ENCODE data around the gene CA5A. TPM values are rescaled to one million over a fixed set of nuclear protein-coding genes. Genes with fewer than 3 reads are reported as not detected.

Gene CA5A
- total and polyA plus RNA-seq, 9 of the 15 experiments (the other 6 are each of a cell fraction or from before 2014, with no cell fraction given): not detected

DNA sequence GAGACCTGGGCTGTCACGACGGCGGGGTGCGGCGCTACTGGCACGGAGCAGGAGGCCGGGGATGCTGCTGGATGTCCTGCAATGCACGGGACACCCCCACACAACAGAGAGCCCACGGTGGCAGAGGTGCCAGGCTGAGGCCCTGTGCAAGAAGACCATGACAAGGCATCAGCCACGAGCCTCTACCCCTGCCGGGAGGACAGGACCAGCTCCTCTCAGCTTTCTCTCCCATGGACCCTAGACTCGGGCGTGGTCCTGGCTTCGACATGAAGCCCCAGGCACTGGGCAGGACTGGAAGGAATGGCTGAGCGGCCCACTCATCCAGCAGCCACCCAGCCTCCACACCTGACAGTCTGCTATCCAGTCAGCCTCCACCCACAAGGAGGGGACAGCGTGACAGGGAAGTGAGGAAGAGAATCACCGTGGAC, 92.6 kb downstream of the CA5A start:
- no peak overlapping the region for H3K4me2 ChIP-seq (ENCODE audit: insufficient read depth, low read length)
- intact Hi-C loops (cut with micrococcal nuclease): no loop called here
- ATAC-seq: no peak

More for the DNA sequence above, 92.6 kb downstream of the CA5A start:
- Histone ChIP-seq H3K36me3 (ENCODE audit: control insufficient read depth, insufficient read depth, low read length) (peaks cover 96% of the 10 kb centered on the region; the same call in 2 of the 3 replicates), H3K9me1 (ENCODE audit: control insufficient read depth, insufficient read depth, low read length) (peaks cover 8% of the 10 kb centered on the region), H3K4me3 (no peak overlapping the region), H3K9me3 (replicated peaks; ENCODE audit: control insufficient read depth, insufficient read depth, low read depth, low read length) (no peaks in the 10 kb centered on the region), H3K27ac (ENCODE audit: extremely low read depth, low read depth, low read length) (no peak overlapping the region), H3K4me1 (replicated peaks in 1 of 2; ENCODE audit: control insufficient read depth in 2 of 2, insufficient read depth in 2 of 2, low read length in 2 of 2) (peaks cover 0 to 64% of the 10 kb centered on the region in 2 experiments; a peak in 2 of 5 replicates), H4K20me1 (replicated peaks; ENCODE audit: control insufficient read depth, insufficient read depth, low read length) (peaks cover 72% of the 10 kb centered on the region), H3K79me2 (ENCODE audit: control insufficient read depth, insufficient read depth, low read length) (peaks cover 62% of the 10 kb centered on the region), H3K9ac (ENCODE audit: insufficient read depth in 1 of 2, low read depth in 2 of 2, low read length in 2 of 2) (peak overlapping the region in 1 of 2 experiments; percentile 64; a peak in 2 of 4 replicates), H3K27me3 (ENCODE audit: control insufficient read depth in 2 of 2, insufficient read depth in 2 of 2, low read length in 2 of 2) (no peaks in the 10 kb centered on the region), H2AFZ (ENCODE audit: low read depth, low read length) (no peak overlapping the region)
- peak; percentile 39 for TF ChIP-seq RBFOX2 (IDR thresholded peaks at IDR 0.05; ENCODE audit: low read depth, low read length)
- no peak for TF ChIP-seq ZBTB1 (CRISPR knock-in tag; IDR thresholded peaks at IDR 0.05; ENCODE audit: borderline replicate concordance, low read depth)
- TF ChIP-seq RBM22 (IDR thresholded peaks at IDR 0.05; ENCODE audit: low read depth, low read length, poor library complexity, severe bottlenecking): peak; percentile 8
- TF ChIP-seq HINFP (tag; conservative IDR thresholded peaks at IDR 0.05; ENCODE audit: low read depth): no peak
- TF ChIP-seq POLR2G (IDR thresholded peaks at IDR 0.05; ENCODE audit: low read depth, low read length): peak; percentile 42; the same call in 1 of the 2 replicates
- TF ChIP-seq RNF219 (CRISPR knock-in tag; IDR thresholded peaks at IDR 0.05): no peak
- no peak for TF ChIP-seq PYGO2 (tag; IDR thresholded peaks at IDR 0.05)
- no peak for TF ChIP-seq TAF9B (IDR thresholded peaks at IDR 0.05; ENCODE audit: partially characterized antibody)
- CTCF ChIA-PET (ENCODE audit: low intra/inter-chr PET ratio): no interaction called here
- no TSS peak for BruUV-seq (replicated peaks)
- in situ Hi-C loops (cut with MboI): no loop called here
- FAIRE-seq: no peak
- POLR2A ChIA-PET: interaction anchor here (0.6 kb wide), 1 partner anchor 9 kb away, joined by 5 read pairs; no protein-coding TSS in a partner anchor
- DNase-seq (ENCODE audit: extremely low read depth in 1 of 4, low spot score in 3 of 4): no peak
- WGBS (ENCODE audit: insufficient coverage, low coverage, missing lambda C conversion rate): 98% methylated on average over 9 of the region's 17 CpGs

Measured in K562 (cell line).